GM13976 (cell line): ENCODE data around the gene SIGLECL1.
A peak's percentile ranks its signal among the peaks of the same experiment; 100 is the strongest.

ENCODE experiments used
- DNase-seq: peaks from one replicate; pipeline ENCODE4 v3.0.0; 2012; ENCODE audit warnings: low spot score
- CTCF ChIP-seq: IDR thresholded peaks from 2 replicates; pipeline ENCODE4 v1.5.1; 2012; ENCODE audit warnings: borderline replicate concordance, mild to moderate bottlenecking; ENCODE audit not compliant: insufficient read depth; ENCODE audit errors: extremely low read depth, missing control alignments, control extremely low read depth
- in situ Hi-C: fragments of 300-500 bp; cut with MboI; formaldehyde crosslinking; loops from one replicate; pipeline ENCODE4 v1.12.0; 2022; ENCODE audit warnings: low sequenced_read_pairs, mixed read lengths, inconsistent platforms; ENCODE audit not compliant: unreplicated experiment

The SIGLECL1 gene

GRCh38 chr19:51259348-51260245 lies 8.7 kb downstream of the SIGLECL1 start:
- TF ChIP-seq CTCF: peak; percentile 75
- peak; percentile 54 for DNase-seq
- in situ Hi-C loops: no loop called here

GRCh38 chr19:51263808-51264207 lies 12.9 kb downstream of the SIGLECL1 start:
- in situ Hi-C loops: no loop called here
- TF ChIP-seq CTCF: no peak
- no peak for DNase-seq

- TF ChIP-seq CTCF: no peak
- in situ Hi-C loops: no loop called here
- no peak for DNase-seq
These were observed 20.2 kb downstream of the SIGLECL1 start for GRCh38 chr19:51271067-51271466.

- no peak for DNase-seq
- no peak for TF ChIP-seq CTCF
- in situ Hi-C loops: no loop called here
These were observed 21.4 kb downstream of the SIGLECL1 start for GRCh38 chr19:51272183-51272810.

- DNase-seq: no peak
- no peak for TF ChIP-seq CTCF
- in situ Hi-C loops: no loop called here
These were observed 23.3 kb downstream of the SIGLECL1 start for GRCh38 chr19:51274049-51274770.

GRCh38 chr19:51277112-51277511 lies 26.2 kb downstream of the SIGLECL1 start:
- TF ChIP-seq CTCF: no peak
- DNase-seq: no peak
- in situ Hi-C loops: no loop called here
